Astrocyte (in vitro differentiated cells and primary cell): Measurements from ENCODE around the gene GAS2L1.

ENCODE experiments used
- EZH2 ChIP-seq: IDR thresholded peaks from 2 replicates; pipeline ENCODE4 v1.6.1; 2012; ENCODE audit warnings: mild to moderate bottlenecking, low read length, inconsistent platforms; ENCODE audit not compliant: insufficient read depth
- TF ChIP-seq, protein P1 (sequence below): IDR thresholded peaks from 2 replicates; pipeline ENCODE4 v1.5.1; 2011; ENCODE audit warnings: low read depth, mild to moderate bottlenecking, inconsistent platforms, low read length, moderate library complexity; ENCODE audit not compliant: insufficient read depth

DNA sequence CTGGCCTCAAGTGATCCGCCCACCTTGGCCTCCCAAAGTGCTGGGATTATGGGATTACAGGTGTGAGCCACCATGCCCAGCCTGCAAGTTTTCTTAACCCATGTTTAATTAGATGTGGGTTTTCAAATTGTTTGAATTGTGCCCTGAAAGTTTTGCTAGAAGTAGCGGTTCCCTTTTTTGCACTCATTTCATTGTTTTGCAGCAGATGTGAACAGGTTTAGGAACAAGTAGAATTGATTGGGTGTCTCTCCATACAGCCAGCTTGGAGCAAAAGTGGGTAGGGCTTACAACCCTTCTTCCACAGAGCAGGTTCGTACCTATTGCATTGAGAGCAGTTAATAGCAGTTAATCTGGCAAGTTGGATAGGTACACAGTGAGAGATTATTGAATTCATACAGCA, 22.3 kb upstream of the GAS2L1 start:
- TF ChIP-seq, protein P1, sequence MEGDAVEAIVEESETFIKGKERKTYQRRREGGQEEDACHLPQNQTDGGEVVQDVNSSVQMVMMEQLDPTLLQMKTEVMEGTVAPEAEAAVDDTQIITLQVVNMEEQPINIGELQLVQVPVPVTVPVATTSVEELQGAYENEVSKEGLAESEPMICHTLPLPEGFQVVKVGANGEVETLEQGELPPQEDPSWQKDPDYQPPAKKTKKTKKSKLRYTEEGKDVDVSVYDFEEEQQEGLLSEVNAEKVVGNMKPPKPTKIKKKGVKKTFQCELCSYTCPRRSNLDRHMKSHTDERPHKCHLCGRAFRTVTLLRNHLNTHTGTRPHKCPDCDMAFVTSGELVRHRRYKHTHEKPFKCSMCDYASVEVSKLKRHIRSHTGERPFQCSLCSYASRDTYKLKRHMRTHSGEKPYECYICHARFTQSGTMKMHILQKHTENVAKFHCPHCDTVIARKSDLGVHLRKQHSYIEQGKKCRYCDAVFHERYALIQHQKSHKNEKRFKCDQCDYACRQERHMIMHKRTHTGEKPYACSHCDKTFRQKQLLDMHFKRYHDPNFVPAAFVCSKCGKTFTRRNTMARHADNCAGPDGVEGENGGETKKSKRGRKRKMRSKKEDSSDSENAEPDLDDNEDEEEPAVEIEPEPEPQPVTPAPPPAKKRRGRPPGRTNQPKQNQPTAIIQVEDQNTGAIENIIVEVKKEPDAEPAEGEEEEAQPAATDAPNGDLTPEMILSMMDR, result no peak
- TF ChIP-seq EZH2, result no peak
